ENCODE measurements around the gene TXNRD3. TPM values are rescaled to one million over a fixed set of nuclear protein-coding genes. Genes with fewer than 3 reads are reported as not detected.

The TXNRD3 gene
- total RNA-seq, 6 experiments from 2014 or later: 6.8 to 8.4 (median 7.4) TPM

GRCh38 chr3:126659915-126660886 is 5.3 kb upstream of the TXNRD3 start:
- no peak for DNase-seq
- TF ChIP-seq CTCF (IDR thresholded peaks at IDR 0.05): peak; percentile 52
- H3K9me3 Mint-ChIP-seq: peaks cover 19% of the 10 kb centered on the region
- peaks cover 11% of the 10 kb centered on the region for H3K36me3 Mint-ChIP-seq (ENCODE audit: low read depth)
- no peaks in the 10 kb centered on the region for H3K4me1 Mint-ChIP-seq (ENCODE audit: low read depth)
- peaks cover 62% of the 10 kb centered on the region for H3K27me3 Mint-ChIP-seq (ENCODE audit: insufficient read depth)
- no peak overlapping the region for H3K27ac Mint-ChIP-seq
- no peak overlapping the region for H3K4me3 Mint-ChIP-seq

- Mint-ChIP-seq H3K9me3 (peaks cover 19% of the 10 kb centered on the region), H3K36me3 (ENCODE audit: low read depth) (peaks cover 11% of the 10 kb centered on the region), H3K27me3 (ENCODE audit: insufficient read depth) (peaks cover 49% of the 10 kb centered on the region), H3K27ac (no peak overlapping the region), H3K4me3 (no peak overlapping the region), H3K4me1 (ENCODE audit: low read depth) (0 out of 2 replicates have a peak, but pooled peaks cover 1% of the 10 kb centered on the region)
- DNase-seq: no peak
- TF ChIP-seq CTCF (IDR thresholded peaks at IDR 0.05): no peak
Measured at GRCh38 chr3:126658584-126658983, 3.7 kb upstream of the TXNRD3 start.

- Mint-ChIP-seq H3K27ac (no peak overlapping the region), H3K27me3 (ENCODE audit: insufficient read depth) (peaks cover 47% of the 10 kb centered on the region)
- TF ChIP-seq CTCF (IDR thresholded peaks at IDR 0.05): no peak
Measured at GRCh38 chr3:126657901-126658300, 3.0 kb upstream of the TXNRD3 start.

GRCh38 chr3:126656371-126657134 is 1.6 kb upstream of the TXNRD3 start:
- H3K27ac Mint-ChIP-seq: no peak overlapping the region
- no peak overlapping the region for H3K4me3 Mint-ChIP-seq
- DNase-seq: no peak

More at GRCh38 chr3:126657901-126658300, 3.0 kb upstream of the TXNRD3 start:
- Mint-ChIP-seq H3K4me3 (no peak overlapping the region), H3K9me3 (peaks cover 19% of the 10 kb centered on the region), H3K4me1 (ENCODE audit: low read depth) (0 out of 2 replicates have a peak, but pooled peaks cover 8% of the 10 kb centered on the region), H3K36me3 (ENCODE audit: low read depth) (peaks cover 11% of the 10 kb centered on the region)
- no peak for DNase-seq

More at GRCh38 chr3:126656371-126657134, 1.6 kb upstream of the TXNRD3 start:
- peaks cover 35% of the 10 kb centered on the region for H3K27me3 Mint-ChIP-seq (ENCODE audit: insufficient read depth)
- H3K36me3 Mint-ChIP-seq (ENCODE audit: low read depth): peaks cover 11% of the 10 kb centered on the region
- TF ChIP-seq CTCF (IDR thresholded peaks at IDR 0.05): no peak
- peaks cover 19% of the 10 kb centered on the region for H3K9me3 Mint-ChIP-seq
- 0 out of 2 replicates have a peak, but pooled peaks cover 8% of the 10 kb centered on the region for H3K4me1 Mint-ChIP-seq (ENCODE audit: low read depth)
